GM12878 (cell line): ENCODE data around the gene MAT2B. TPM values are rescaled to one million over a fixed set of nuclear protein-coding genes. Genes with fewer than 3 reads are reported as not detected.
A peak's percentile ranks its signal among the peaks of the same experiment; 100 is the strongest.

Experiments
- CREB1 ChIP-seq: IDR thresholded peaks from 2 replicates; pipeline ENCODE4 v1.6.1; 2012; ENCODE audit warnings: low read depth, mild to moderate bottlenecking, inconsistent platforms
- CREM ChIP-seq: IDR thresholded peaks from 2 replicates; pipeline ENCODE4 v1.6.1; 2014; ENCODE audit warnings: antibody characterized with exemption, low read depth
- GATAD2B ChIP-seq: fragments of 450-650 bp; conservative IDR thresholded peaks from 2 replicates; pipeline ENCODE4 v1.6.1; 2017; ENCODE audit warnings: low read depth, mild to moderate bottlenecking, moderate library complexity
- IKZF1 ChIP-seq: fragments of 450-650 bp; conservative IDR thresholded peaks from 2 replicates; pipeline ENCODE4 v1.6.1; 2017; ENCODE audit warnings: antibody characterized with exemption, mild to moderate bottlenecking
- NBN ChIP-seq: fragments of 450-650 bp; IDR thresholded peaks from 2 replicates; pipeline ENCODE4 v1.6.1; 2016
- NR2C1 ChIP-seq: fragments of 450-650 bp; IDR thresholded peaks from 2 replicates; pipeline ENCODE4 v1.6.1; 2017; ENCODE audit warnings: antibody characterized with exemption, mild to moderate bottlenecking, moderate library complexity
- NR2F1 ChIP-seq: fragments of 450-650 bp; conservative IDR thresholded peaks from 2 replicates; pipeline ENCODE4 v1.6.1; 2017; ENCODE audit warnings: mild to moderate bottlenecking
- PML ChIP-seq: IDR thresholded peaks from 2 replicates; pipeline ENCODE4 v1.6.1; 2012; ENCODE audit warnings: low read length, inconsistent platforms
- TAF1 ChIP-seq: IDR thresholded peaks from 2 replicates; pipeline ENCODE4 v1.6.1; 2011; ENCODE audit warnings: mild to moderate bottlenecking, low read depth, low read length, borderline replicate concordance
- TCF7 ChIP-seq: IDR thresholded peaks from 2 replicates; pipeline ENCODE4 v1.6.1; 2014; ENCODE audit warnings: antibody characterized with exemption, borderline replicate concordance
- WRNIP1 ChIP-seq: IDR thresholded peaks from 2 replicates; pipeline ENCODE4 v1.6.1; 2011; ENCODE audit warnings: low read depth, low read length, improper control_type of control experiment, borderline replicate concordance
- polyA plus RNA-seq, 11 experiments: library from polyadenylated mRNA; depleted of rRNA in 4 of 11; unstranded in 6 of 11; stranded (reverse) in 5 of 11; fragments of >200 nt; fragmentation: Nextera tagmentation in 4 of 11; fragmentation: Illumina TruSeq in 1 of 11; extraction: Ambion mirVana in 4 of 11; extraction: Trizol in 1 of 11; gene quantifications; 1 replicate in 1 of 11; 2 replicates in 10 of 11; pipeline versions ENCODE4 v1.2.1 to v1.2.3, GENCODE V29; 2011 to 2016; ENCODE audit warnings: inconsistent platforms in 2 of 11, missing spikeins in 2 of 11, low read depth in 1 of 11
- total RNA-seq, 4 experiments: library from RNA; depleted of rRNA in 3 of 4; stranded (reverse); fragments of >200 nt in 3 of 4; fragmentation: Illumina TruSeq in 1 of 4; extraction: Trizol in 1 of 4; gene quantifications; 2 replicates each; pipeline versions ENCODE4 v1.2.1 to v1.2.3, GENCODE V29; 2013 to 2021
- TF ChIP-seq, protein P1 (sequence below): fragments of 450-650 bp; conservative IDR thresholded peaks from 2 replicates; pipeline ENCODE4 v1.6.1; 2017; ENCODE audit warnings: mild to moderate bottlenecking, moderate library complexity
- TF ChIP-seq, protein P2 (sequence below): IDR thresholded peaks from 2 replicates; pipeline ENCODE4 v1.6.1; 2011; ENCODE audit warnings: mild to moderate bottlenecking, low read depth, low read length, moderate library complexity; ENCODE audit not compliant: insufficient replicate concordance
- TF ChIP-seq, protein P3 (sequence below): fragments of 450-650 bp; IDR thresholded peaks from 2 replicates; pipeline ENCODE4 v1.6.1; 2018; ENCODE audit warnings: borderline replicate concordance, mild to moderate bottlenecking; ENCODE audit not compliant: partially characterized antibody
- TF ChIP-seq, protein P4 (sequence below): fragments of 450-650 bp; formaldehyde crosslinking; IDR thresholded peaks from 2 replicates; pipeline ENCODE4 v1.5.0; 2022; ENCODE audit warnings: mild to moderate bottlenecking, missing genetic modification characterization

Gene MAT2B
- total and polyA plus RNA-seq, 10 of the 15 experiments (the other 5 are each of a cell fraction or from before 2014, with no cell fraction given), result 43.2 to 122 (median 63.7) TPM

DNA sequence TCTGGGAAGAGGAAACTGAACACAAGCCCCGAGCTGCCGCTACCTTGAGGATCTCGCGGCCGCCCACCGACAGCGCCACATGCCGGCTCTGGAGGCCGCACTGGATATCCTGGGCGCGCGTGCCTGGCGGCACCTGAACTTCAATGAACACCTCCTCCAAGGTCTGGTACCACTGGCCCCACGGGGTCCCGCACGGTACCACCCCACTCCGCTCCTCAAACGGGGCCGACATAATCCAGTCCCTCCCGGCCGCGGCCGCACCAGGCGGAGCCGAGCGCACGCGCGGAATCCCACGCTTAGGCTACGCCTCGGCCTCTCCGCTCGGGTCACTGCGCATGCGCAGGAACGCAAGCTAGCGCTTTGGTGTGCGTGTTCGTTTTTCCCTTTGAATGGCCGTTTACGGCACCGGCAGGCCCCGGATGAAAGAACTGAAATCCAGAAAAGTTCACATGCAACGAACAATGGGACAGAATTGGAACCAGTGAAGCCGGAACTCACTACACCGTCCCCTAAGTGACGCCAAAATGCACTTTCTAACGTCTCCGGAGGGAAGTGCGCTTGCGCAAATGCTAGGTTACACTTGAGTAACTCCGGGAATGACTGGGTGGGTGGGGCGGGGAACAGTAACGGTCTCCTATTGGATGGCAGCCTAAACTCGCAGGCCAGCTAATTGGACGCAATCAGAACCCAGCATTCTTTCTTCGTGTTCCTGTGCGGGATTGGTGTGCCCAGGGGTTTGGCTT lies 45.4 kb upstream of the MAT2B start, which contains the start of gene NUDCD2 (continued):
- TF ChIP-seq, protein P1, sequence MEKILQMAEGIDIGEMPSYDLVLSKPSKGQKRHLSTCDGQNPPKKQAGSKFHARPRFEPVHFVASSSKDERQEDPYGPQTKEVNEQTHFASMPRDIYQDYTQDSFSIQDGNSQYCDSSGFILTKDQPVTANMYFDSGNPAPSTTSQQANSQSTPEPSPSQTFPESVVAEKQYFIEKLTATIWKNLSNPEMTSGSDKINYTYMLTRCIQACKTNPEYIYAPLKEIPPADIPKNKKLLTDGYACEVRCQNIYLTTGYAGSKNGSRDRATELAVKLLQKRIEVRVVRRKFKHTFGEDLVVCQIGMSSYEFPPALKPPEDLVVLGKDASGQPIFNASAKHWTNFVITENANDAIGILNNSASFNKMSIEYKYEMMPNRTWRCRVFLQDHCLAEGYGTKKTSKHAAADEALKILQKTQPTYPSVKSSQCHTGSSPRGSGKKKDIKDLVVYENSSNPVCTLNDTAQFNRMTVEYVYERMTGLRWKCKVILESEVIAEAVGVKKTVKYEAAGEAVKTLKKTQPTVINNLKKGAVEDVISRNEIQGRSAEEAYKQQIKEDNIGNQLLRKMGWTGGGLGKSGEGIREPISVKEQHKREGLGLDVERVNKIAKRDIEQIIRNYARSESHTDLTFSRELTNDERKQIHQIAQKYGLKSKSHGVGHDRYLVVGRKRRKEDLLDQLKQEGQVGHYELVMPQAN, result peak; percentile 92
- TF ChIP-seq NR2F1 (peak; percentile 45; the same call in 1 of the 2 replicates), GATAD2B (peak; percentile 87), IKZF1 (peak; percentile 98), PML (peak; percentile 80), CREM (no peak; the same call in 1 of the 2 replicates), NBN (peak; percentile 82), TAF1 (peak; percentile 79; the same call in 1 of the 2 replicates), WRNIP1 (no peak), CREB1 (peak; percentile 88), TCF7 (no peak), NR2C1 (peak; percentile 60; the same call in 1 of the 2 replicates)
- TF ChIP-seq, protein P2, sequence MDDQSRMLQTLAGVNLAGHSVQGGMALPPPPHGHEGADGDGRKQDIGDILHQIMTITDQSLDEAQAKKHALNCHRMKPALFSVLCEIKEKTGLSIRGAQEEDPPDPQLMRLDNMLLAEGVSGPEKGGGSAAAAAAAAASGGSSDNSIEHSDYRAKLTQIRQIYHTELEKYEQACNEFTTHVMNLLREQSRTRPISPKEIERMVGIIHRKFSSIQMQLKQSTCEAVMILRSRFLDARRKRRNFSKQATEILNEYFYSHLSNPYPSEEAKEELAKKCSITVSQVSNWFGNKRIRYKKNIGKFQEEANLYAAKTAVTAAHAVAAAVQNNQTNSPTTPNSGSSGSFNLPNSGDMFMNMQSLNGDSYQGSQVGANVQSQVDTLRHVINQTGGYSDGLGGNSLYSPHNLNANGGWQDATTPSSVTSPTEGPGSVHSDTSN, result no peak
- TF ChIP-seq, protein P3, sequence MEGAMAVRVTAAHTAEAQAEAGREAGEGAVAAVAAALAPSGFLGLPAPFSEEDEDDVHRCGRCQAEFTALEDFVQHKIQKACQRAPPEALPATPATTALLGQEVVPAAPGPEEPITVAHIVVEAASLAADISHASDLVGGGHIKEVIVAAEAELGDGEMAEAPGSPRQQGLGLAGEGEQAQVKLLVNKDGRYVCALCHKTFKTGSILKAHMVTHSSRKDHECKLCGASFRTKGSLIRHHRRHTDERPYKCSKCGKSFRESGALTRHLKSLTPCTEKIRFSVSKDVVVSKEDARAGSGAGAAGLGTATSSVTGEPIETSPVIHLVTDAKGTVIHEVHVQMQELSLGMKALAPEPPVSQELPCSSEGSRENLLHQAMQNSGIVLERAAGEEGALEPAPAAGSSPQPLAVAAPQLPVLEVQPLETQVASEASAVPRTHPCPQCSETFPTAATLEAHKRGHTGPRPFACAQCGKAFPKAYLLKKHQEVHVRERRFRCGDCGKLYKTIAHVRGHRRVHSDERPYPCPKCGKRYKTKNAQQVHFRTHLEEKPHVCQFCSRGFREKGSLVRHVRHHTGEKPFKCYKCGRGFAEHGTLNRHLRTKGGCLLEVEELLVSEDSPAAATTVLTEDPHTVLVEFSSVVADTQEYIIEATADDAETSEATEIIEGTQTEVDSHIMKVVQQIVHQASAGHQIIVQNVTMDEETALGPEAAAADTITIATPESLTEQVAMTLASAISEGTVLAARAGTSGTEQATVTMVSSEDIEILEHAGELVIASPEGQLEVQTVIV, result peak; percentile 71
- TF ChIP-seq, protein P4, sequence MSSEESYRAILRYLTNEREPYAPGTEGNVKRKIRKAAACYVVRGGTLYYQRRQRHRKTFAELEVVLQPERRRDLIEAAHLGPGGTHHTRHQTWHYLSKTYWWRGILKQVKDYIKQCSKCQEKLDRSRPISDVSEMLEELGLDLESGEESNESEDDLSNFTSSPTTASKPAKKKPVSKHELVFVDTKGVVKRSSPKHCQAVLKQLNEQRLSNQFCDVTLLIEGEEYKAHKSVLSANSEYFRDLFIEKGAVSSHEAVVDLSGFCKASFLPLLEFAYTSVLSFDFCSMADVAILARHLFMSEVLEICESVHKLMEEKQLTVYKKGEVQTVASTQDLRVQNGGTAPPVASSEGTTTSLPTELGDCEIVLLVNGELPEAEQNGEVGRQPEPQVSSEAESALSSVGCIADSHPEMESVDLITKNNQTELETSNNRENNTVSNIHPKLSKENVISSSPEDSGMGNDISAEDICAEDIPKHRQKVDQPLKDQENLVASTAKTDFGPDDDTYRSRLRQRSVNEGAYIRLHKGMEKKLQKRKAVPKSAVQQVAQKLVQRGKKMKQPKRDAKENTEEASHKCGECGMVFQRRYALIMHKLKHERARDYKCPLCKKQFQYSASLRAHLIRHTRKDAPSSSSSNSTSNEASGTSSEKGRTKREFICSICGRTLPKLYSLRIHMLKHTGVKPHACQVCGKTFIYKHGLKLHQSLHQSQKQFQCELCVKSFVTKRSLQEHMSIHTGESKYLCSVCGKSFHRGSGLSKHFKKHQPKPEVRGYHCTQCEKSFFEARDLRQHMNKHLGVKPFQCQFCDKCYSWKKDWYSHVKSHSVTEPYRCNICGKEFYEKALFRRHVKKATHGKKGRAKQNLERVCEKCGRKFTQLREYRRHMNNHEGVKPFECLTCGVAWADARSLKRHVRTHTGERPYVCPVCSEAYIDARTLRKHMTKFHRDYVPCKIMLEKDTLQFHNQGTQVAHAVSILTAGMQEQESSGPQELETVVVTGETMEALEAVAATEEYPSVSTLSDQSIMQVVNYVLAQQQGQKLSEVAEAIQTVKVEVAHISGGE, result no peak
